GM12872 (cell line): Measurements from ENCODE around the gene HTRA2.

Experiments used
- CTCF ChIP-seq: IDR thresholded peaks from 3 replicates; pipeline ENCODE4 v1.5.1; 2011; ENCODE audit warnings: low read depth, mild to moderate bottlenecking, low read length, moderate library complexity; ENCODE audit not compliant: insufficient read depth

HTRA2 gene

GRCh38 chr2:74527741-74528140, 2.0 kb upstream of the HTRA2 start:
- no peak for TF ChIP-seq CTCF

- peak; percentile 31; the same call in 1 of the 3 replicates for TF ChIP-seq CTCF
These were observed 955 bp upstream of the HTRA2 start for GRCh38 chr2:74528600-74529356.

- TF ChIP-seq CTCF = no peak
These were observed 780 bp downstream of the HTRA2 start for GRCh38 chr2:74530239-74531187.

- no peak for TF ChIP-seq CTCF
These were observed 1.9 kb downstream of the HTRA2 start for GRCh38 chr2:74531666-74532065.

- peak; percentile 24; the same call in 1 of the 3 replicates for TF ChIP-seq CTCF
These were observed 2.5 kb downstream of the HTRA2 start for GRCh38 chr2:74532222-74532621.

GRCh38 chr2:74533464-74533863, 3.7 kb downstream of the HTRA2 start:
- no peak for TF ChIP-seq CTCF

GRCh38 chr2:74534411-74534810, 4.7 kb downstream of the HTRA2 start:
- TF ChIP-seq CTCF = no peak
